Right ventricle myocardium superior (tissue), 1 donor: Measurements from ENCODE around the gene POU2AF1. TPM values are rescaled to one million over a fixed set of nuclear protein-coding genes. Genes with fewer than 3 reads are reported as not detected.
A peak's percentile ranks its signal among the peaks of the same experiment; 100 is the strongest.
"Not testable (repeated sequence)": the region's sequence is repeated elsewhere in the genome, so short reads cannot be mapped to it uniquely, and the experiment has no call there.

Experiments
- ATAC-seq: fragments of 200-7000 bp; cut with Tn5 transposase; one replicate; pipeline ENCODE4 v1.9.1; 2020; ENCODE audit warnings: mild to moderate bottlenecking; ENCODE audit not compliant: poor library complexity
- DNase-seq: peaks from one replicate; pipeline ENCODE4 v3.0.0-alpha.2; 2020
- intact Hi-C: fragments of 100-400 bp; cut with DNase I; formaldehyde crosslinking; loops from one replicate; pipeline ENCODE4 v1.11.2; 2022
- total RNA-seq: library from RNA; stranded (reverse); fragmentation: NEBNext Ultra II Directional; extraction: Animal tissue kit (Norgen Biotek cat#: 25700); gene quantifications from one replicate; pipeline ENCODE4 v1.2.1, GENCODE V29; 2021
- donor health status: DM: no; HTN: yes; CAD: no; lungs with severe emphysema.

Gene POU2AF1
- total RNA-seq, 1 donor from 2014 or later: 0.27 TPM

- intact Hi-C loops: no loop called here
- DNase-seq (no peak), ATAC-seq (no peak)
Measured at GRCh38 chr11:111331711-111332479, 47.2 kb downstream of the POU2AF1 start.

- no peak for DNase-seq
- no peak for ATAC-seq
- intact Hi-C loops: no loop called here
Measured at GRCh38 chr11:111330234-111330893, 48.7 kb downstream of the POU2AF1 start.

- DNase-seq: peak; percentile 71
Measured at GRCh38 chr11:111329306-111330204, 49.5 kb downstream of the POU2AF1 start.

GRCh38 chr11:111327908-111328624 lies 51.0 kb downstream of the POU2AF1 start:
- intact Hi-C loops: no loop called here
- peak; percentile 75 for DNase-seq

More at GRCh38 chr11:111329306-111330204, 49.5 kb downstream of the POU2AF1 start:
- ATAC-seq: peak; percentile 59
- intact Hi-C loops: no loop called here

GRCh38 chr11:111326824-111327223 lies 52.3 kb downstream of the POU2AF1 start:
- intact Hi-C loops: no loop called here
- ATAC-seq: no peak
- no peak for DNase-seq

More at GRCh38 chr11:111327908-111328624, 51.0 kb downstream of the POU2AF1 start:
- peak; percentile 89 for ATAC-seq

GRCh38 chr11:111325259-111325658 lies 53.8 kb downstream of the POU2AF1 start:
- DNase-seq (no peak), ATAC-seq (no peak)
- intact Hi-C loops: no loop called here

GRCh38 chr11:111324277-111324720 lies 54.8 kb downstream of the POU2AF1 start:
- DNase-seq (no peak), ATAC-seq (no peak)
- intact Hi-C loops: no loop called here

- DNase-seq: no peak
- intact Hi-C loops: no loop called here
- no peak for ATAC-seq
Measured at GRCh38 chr11:111322534-111322933, 56.5 kb downstream of the POU2AF1 start.

GRCh38 chr11:111320728-111321568 lies 58.1 kb downstream of the POU2AF1 start:
- peak; percentile 79 for ATAC-seq

GRCh38 chr11:111320199-111320598 lies 58.9 kb downstream of the POU2AF1 start:
- ATAC-seq, intact Hi-C loops, DNase-seq: not testable (repeated sequence)

More at GRCh38 chr11:111320728-111321568, 58.1 kb downstream of the POU2AF1 start:
- no peak for DNase-seq
- intact Hi-C loops: no loop called here

GRCh38 chr11:111319296-111319695 lies 59.8 kb downstream of the POU2AF1 start:
- intact Hi-C loops: no loop called here
- ATAC-seq: no peak
- no peak for DNase-seq

- DNase-seq: no peak
- intact Hi-C loops: no loop called here
- no peak for ATAC-seq
Measured at GRCh38 chr11:111312076-111312475, 67.0 kb downstream of the POU2AF1 start.

- DNase-seq: no peak
- ATAC-seq: no peak
- intact Hi-C loops: no loop called here
Measured at GRCh38 chr11:111310723-111311122, 68.4 kb downstream of the POU2AF1 start.

- no peak for ATAC-seq
- intact Hi-C loops: no loop called here
- DNase-seq: no peak
Measured at GRCh38 chr11:111310088-111310487, 69.0 kb downstream of the POU2AF1 start.

GRCh38 chr11:111309215-111309915 lies 69.7 kb downstream of the POU2AF1 start:
- no peak for ATAC-seq
- no peak for DNase-seq
- intact Hi-C loops: loop anchor here (5.0 kb wide), 1 partner anchor 113 kb away; no protein-coding TSS in a partner anchor

GRCh38 chr11:111308140-111308539 lies 70.9 kb downstream of the POU2AF1 start:
- peak; percentile 74 for ATAC-seq

More at GRCh38 chr11:111308140-111308539, 70.9 kb downstream of the POU2AF1 start:
- no peak for DNase-seq
- intact Hi-C loops: loop anchor here (5.0 kb wide), 1 partner anchor 114 kb away; no protein-coding TSS in a partner anchor
